HG03097 (cell line): ENCODE measurements around the gene SESN2.
"Not testable (repeated sequence)": the region's sequence is repeated elsewhere in the genome, so short reads cannot be mapped to it uniquely, and the experiment has no call there.

Experiments used
- ATAC-seq: cut with Tn5 transposase; IDR thresholded peaks from one replicate; pipeline ENCODE4 v1.9.1; 2021; ENCODE audit not compliant: unreplicated experiment, low FRiP score

SESN2 gene

GRCh38 chr1:28326515-28326914, 67.2 kb downstream of the SESN2 start:
- no peak for ATAC-seq

GRCh38 chr1:28326984-28327383, 67.7 kb downstream of the SESN2 start:
- no peak for ATAC-seq

GRCh38 chr1:28327431-28327830, 68.1 kb downstream of the SESN2 start:
- not testable (repeated sequence) for ATAC-seq

GRCh38 chr1:28328228-28328648, 68.9 kb downstream of the SESN2 start:
- ATAC-seq = no peak

GRCh38 chr1:28329395-28330153, 70.3 kb downstream of the SESN2 start:
- no peak for ATAC-seq
